Heart left ventricle (tissue), 16 donors: ENCODE data around the gene VANGL1. TPM values are rescaled to one million over a fixed set of nuclear protein-coding genes. Genes with fewer than 3 reads are reported as not detected.

Experiments
- ATAC-seq, 4 donors: fragments of 200-7000 bp; cut with Tn5 transposase; one replicate each; pipeline ENCODE4 v1.9.1; 2020 to 2022; ENCODE audit warnings: moderate library complexity in 4 of 4, mild to moderate bottlenecking in 3 of 4, moderate number of reproducible peaks in 1 of 4
- DNase-seq, 5 donors: peaks; one replicate each; pipeline ENCODE4 v3.0.0-alpha.2; 2020
- H3K27ac ChIP-seq, 12 donors: fragments of 200-600 bp; sonication (generic) in 4 of 12; one replicate each; pipeline versions ENCODE4 v1.5.0 to v1.8.0; 2016 to 2022; ENCODE audit warnings: mild to moderate bottlenecking in 2 of 12
- H3K27me3 ChIP-seq, 9 donors: fragments of 200-600 bp; sonication (generic) in 2 of 9; one replicate each; pipeline versions ENCODE4 v1.5.1 to v1.8.0; 2016 to 2022; ENCODE audit warnings: mild to moderate bottlenecking in 3 of 9
- H3K36me3 ChIP-seq, 9 donors: fragments of 200-600 bp; sonication (generic) in 2 of 9; one replicate each; pipeline versions ENCODE4 v1.5.0 to v1.8.0; 2018 to 2022; ENCODE audit warnings: mild to moderate bottlenecking in 2 of 9
- H3K4me1 ChIP-seq, 12 donors: fragments of 200-600 bp; sonication (generic) in 4 of 12; one replicate each; pipeline versions ENCODE4 v1.5.0 to v1.8.0; 2016 to 2022; ENCODE audit warnings: mild to moderate bottlenecking in 3 of 12
- H3K4me3 ChIP-seq, 12 donors: fragments of 200-600 bp; sonication (generic) in 4 of 12; one replicate each; pipeline versions ENCODE4 v1.5.0 to v1.8.0; 2017 to 2022; ENCODE audit warnings: mild to moderate bottlenecking in 9 of 12, moderate library complexity in 4 of 12
- H3K9me3 ChIP-seq, 12 donors: fragments of 200-600 bp; sonication (generic) in 4 of 12; one replicate each; pipeline versions ENCODE4 v1.5.0 to v1.8.0; 2016 to 2022; ENCODE audit warnings: mild to moderate bottlenecking in 1 of 12
- POLR2A ChIP-seq, 2 donors: fragments of 450-650 bp; IDR thresholded peaks; one replicate each; pipeline ENCODE4 v1.6.1; 2017; ENCODE audit warnings: antibody characterized with exemption in 2 of 2, mild to moderate bottlenecking in 2 of 2, moderate library complexity in 2 of 2
- WGBS, 4 donors: extraction: QIAGEN DNeasy Blood & Tissue Kit in 2 of 4; methylation state at CpG; one replicate each; pipeline versions ENCODE4 v1.1.5 to v1.1.7; 2013 to 2018; 5-methylcytosine and 5-hydroxymethylcytosine counted together
- intact Hi-C, 10 donors: fragments of 100-400 bp; cut with DNase I; formaldehyde crosslinking; loops; one replicate each; pipeline versions ENCODE4 v1.11.1 to v1.14.2; 2022
- polyA plus RNA-seq, 2 donors: library from polyadenylated mRNA; stranded (reverse); fragments of 200-250 nt; gene quantifications; one replicate each; pipeline ENCODE4 v1.2.3, GENCODE V29; 2013
- total RNA-seq, 9 donors: library from RNA; depleted of rRNA in 2 of 9; stranded (reverse); fragments of >200 nt in 2 of 9; fragmentation: NEBNext Ultra II Directional in 3 of 9; extraction: Animal tissue kit (Norgen Biotek cat#: 25700) in 3 of 9; gene quantifications; one replicate each; pipeline versions ENCODE4 v1.1.0 to v1.2.4, GENCODE V29; 2016 to 2023
- TF ChIP-seq, protein P1 (sequence below), 12 donors: fragments of 200-600 bp; sonication (generic) in 4 of 12; IDR thresholded peaks; one replicate each; pipeline versions ENCODE4 v1.5.0 to v1.8.0; 2018 to 2022; ENCODE audit warnings: antibody characterized with exemption in 12 of 12, mild to moderate bottlenecking in 5 of 12
- donor health status: ischemic (EF 13 %, LVEDD 7.1; RV severe dilation, severe dysfunction).
- donor health status: healthy with polysubstance abuse.
- donor health status: DM: no; HTN: yes; CAD: no.
- donor health status: DM: no; HTN: no; CAD: no.
- donor health status: ischemic (EF 25% LVEDD 6.9; RV normal size, moderate dysfunction).
- donor health status: ischemic (EF 25% LVEDD 5.7; RV mildly dilated, moderate dysfunction).
- donor health status: healthy.
- donor health status: DM: yes; HTN: yes; CAD: no.
- donor health status: ischemic (EF 35%, LVEDD 5.7; RV mildly dilated, moderate dysfunction).
- donor health status: nonischemic (EF 11% LVEDD 7.7; RV severe dilation, severe dysfunction).
- donor health status: DM: yes; HTN: yes; CAD: no.
- donor health status: PGD.
- donor health status: ischemic (EF 29% LVEDD 5.4; RV normal size, mild dysfunction).
- donor health status: nonischemic (EF 23%, LVEDD 6.1; RV moderate dilation, normal function).

Gene VANGL1
- total and polyA plus RNA-seq, 11 donors: 1.4 to 11.5 (median 6.9) TPM

DNA sequence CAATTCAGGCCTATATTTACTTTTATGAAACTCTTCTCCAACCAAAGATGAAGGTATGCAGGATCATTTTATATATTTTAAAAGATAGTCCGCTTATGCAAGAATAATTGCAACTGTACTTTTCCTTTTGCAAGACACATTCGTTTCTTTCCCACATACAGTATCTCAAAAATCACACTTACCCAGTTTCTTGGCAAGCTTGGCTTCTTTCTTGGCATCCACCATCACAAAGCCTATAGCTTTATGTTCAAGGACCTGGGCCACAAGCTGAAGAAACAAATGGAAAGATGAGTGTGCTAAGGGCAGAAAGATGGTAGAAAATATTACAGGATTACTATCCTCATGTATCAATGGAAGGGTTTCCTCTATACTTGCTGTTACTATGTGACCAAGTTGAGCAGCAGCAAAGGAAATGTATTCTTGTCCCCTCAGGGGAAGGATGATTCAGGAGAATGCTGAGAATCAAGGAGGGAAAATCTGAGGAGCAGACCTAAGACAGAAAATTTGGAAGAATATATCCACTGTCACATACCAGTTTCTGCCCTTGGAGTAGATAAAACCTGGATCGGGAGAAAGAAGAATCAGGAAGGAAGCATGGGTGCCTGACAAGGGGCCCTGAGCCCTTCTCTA lies 103.0 kb downstream of the VANGL1 start:
- Histone ChIP-seq H3K27me3 (no peaks in the 10 kb centered on the region), H3K4me3 (no peak overlapping the region), H3K27ac (no peak overlapping the region), H3K36me3 (peaks cover 0 to 61% (median 6%) of the 10 kb centered on the region in 9 donors), H3K4me1 (peaks cover 0 to 45% (median 10%) of the 10 kb centered on the region in 12 donors), H3K9me3 (no peaks in the 10 kb centered on the region)
- WGBS, 4 donors: 51 to 60% (median 55%) methylated on average over 3 of the region's 3 CpGs
- ATAC-seq: no peak
- DNase-seq: no peak
- TF ChIP-seq POLR2A (IDR thresholded peaks at IDR 0.05): no peak
- intact Hi-C loops: no loop called here

DNA sequence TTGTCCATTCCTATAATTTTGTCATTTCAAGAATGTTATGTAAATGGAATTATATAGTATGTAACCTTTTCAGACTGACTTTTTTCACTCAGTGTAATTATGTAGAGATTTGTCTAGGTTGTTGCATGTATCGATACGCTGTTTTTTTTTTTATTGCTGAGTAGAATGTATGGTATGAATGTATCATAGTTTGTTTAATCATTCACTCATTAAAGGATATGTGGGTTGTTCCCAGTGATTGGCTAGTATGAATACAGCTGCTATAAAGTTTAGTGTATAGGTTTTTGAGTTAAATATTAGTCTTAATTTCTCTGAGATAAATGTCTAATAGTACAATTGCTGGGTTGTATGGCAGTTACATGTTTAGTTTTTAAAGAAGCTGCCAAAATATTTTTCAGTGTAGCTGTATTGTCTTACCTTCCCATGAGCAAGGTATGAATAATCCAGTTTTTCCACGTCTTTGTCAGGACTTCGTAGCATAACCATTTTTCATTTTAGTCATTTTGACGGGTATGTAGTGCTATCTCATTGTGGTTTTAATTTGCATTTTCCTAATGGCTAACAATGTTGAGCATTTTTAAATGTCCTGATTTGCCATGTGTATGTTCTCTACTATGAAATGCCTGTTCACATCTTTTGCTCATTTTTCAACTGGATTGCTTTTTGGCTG lies 104.4 kb downstream of the VANGL1 start:
- ATAC-seq: no peak

More for the DNA sequence above, 104.4 kb downstream of the VANGL1 start:
- no peak overlapping the region for H3K27ac ChIP-seq
- TF ChIP-seq, protein P1, sequence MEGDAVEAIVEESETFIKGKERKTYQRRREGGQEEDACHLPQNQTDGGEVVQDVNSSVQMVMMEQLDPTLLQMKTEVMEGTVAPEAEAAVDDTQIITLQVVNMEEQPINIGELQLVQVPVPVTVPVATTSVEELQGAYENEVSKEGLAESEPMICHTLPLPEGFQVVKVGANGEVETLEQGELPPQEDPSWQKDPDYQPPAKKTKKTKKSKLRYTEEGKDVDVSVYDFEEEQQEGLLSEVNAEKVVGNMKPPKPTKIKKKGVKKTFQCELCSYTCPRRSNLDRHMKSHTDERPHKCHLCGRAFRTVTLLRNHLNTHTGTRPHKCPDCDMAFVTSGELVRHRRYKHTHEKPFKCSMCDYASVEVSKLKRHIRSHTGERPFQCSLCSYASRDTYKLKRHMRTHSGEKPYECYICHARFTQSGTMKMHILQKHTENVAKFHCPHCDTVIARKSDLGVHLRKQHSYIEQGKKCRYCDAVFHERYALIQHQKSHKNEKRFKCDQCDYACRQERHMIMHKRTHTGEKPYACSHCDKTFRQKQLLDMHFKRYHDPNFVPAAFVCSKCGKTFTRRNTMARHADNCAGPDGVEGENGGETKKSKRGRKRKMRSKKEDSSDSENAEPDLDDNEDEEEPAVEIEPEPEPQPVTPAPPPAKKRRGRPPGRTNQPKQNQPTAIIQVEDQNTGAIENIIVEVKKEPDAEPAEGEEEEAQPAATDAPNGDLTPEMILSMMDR (IDR thresholded peaks at IDR 0.05): no peak
- TF ChIP-seq POLR2A (IDR thresholded peaks at IDR 0.05): no peak
- 74 to 92% (median 87%) methylated on average over 5 of the region's 5 CpGs for WGBS, 4 donors
- no peaks in the 10 kb centered on the region for H3K27me3 ChIP-seq
- H3K4me1 ChIP-seq: peaks cover 0 to 52% (median 19%) of the 10 kb centered on the region in 12 donors
- no peak overlapping the region for H3K4me3 ChIP-seq
- H3K36me3 ChIP-seq: peaks cover 0 to 48% (median 0%) of the 10 kb centered on the region in 9 donors
- no peaks in the 10 kb centered on the region for H3K9me3 ChIP-seq
- DNase-seq: no peak
- intact Hi-C loops: no loop called here

Other genes with a start within 250 kb of the VANGL1 start
- gene CASQ2, start 126.7 kb downstream of the VANGL1 start, total RNA-seq: 1,000 to 10,000 TPM in 5 of 9 donors, 100 to 1,000 TPM in 4; 700 to 1,692 (median 1,156) TPM
- gene CASQ2, start 126.7 kb downstream of the VANGL1 start, polyA plus RNA-seq: 100 to 1,000 TPM; 444 to 563 TPM
- gene NHLH2, start 199.2 kb downstream of the VANGL1 start, total RNA-seq: not detected
- gene NHLH2, start 199.2 kb downstream of the VANGL1 start, polyA plus RNA-seq: not detected